ENCODE results near the gene CDH16. TPM values are rescaled to one million over a fixed set of nuclear protein-coding genes. Genes with fewer than 3 reads are reported as not detected.

CDH16 gene
- total and polyA plus RNA-seq, 2 of the 13 experiments (the other 11 are each of a cell fraction or from before 2014, with no cell fraction given) = 2.7 to 3.9 TPM

DNA sequence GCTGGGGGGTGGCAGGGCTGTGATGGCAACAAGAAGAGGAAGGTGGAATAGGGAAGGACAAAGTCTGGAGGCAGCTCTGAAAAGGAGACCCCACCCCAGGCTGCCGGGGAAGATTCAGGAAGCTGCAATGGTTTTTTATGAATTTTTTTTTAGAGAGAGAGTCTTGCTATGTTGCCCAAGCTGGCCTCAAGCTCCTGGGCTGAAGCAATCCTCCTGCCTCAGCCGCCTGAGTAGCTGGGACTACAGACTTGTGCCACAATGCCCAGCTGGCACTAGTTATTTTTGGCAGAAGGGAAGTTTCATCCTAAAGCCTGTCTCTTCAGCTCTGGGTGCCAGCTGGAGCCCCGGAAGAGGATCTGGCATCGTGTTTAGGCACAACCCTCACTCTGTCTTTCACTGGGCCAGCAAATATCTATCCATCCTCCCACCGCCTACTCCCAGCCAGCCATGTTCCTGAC is 41.0 kb upstream of the CDH16 start:
- BruUV-seq (replicated peaks) = no TSS peak
- Histone ChIP-seq H3K4me1 (ENCODE audit: insufficient read depth, low read length) (peaks cover 69% of the 10 kb centered on the region), H4K20me1 (ENCODE audit: insufficient read depth, low read length) (no peaks in the 10 kb centered on the region), H3K9me3 (ENCODE audit: low read length) (no peaks in the 10 kb centered on the region), H3K27ac (ENCODE audit: extremely low read length, insufficient read depth, low read length) (no peak overlapping the region), H3K4me3 (replicated peaks in 1 of 3; ENCODE audit: insufficient read depth in 1 of 3, low read depth in 2 of 3, low read length in 3 of 3) (no peak overlapping the region), H3K79me2 (ENCODE audit: insufficient read depth, low read length) (no peaks in the 10 kb centered on the region), H3K9ac (ENCODE audit: insufficient read depth, low read depth, low read length) (no peak overlapping the region), H3K4me2 (ENCODE audit: low read depth, low read length) (no peak overlapping the region), H2AFZ (ENCODE audit: low read length) (no peak overlapping the region), H3K27me3 (ENCODE audit: control insufficient read depth in 1 of 2, insufficient read depth in 2 of 2, low read length in 2 of 2) (0 out of 5 replicates have a peak, but pooled peaks cover 0 to 3% of the 10 kb centered on the region in 2 experiments), H3K36me3 (replicated peaks in 1 of 2; ENCODE audit: control insufficient read depth in 1 of 2, insufficient read depth in 2 of 2, low read length in 2 of 2) (no peaks in the 10 kb centered on the region)
- TF ChIP-seq, protein P1, sequence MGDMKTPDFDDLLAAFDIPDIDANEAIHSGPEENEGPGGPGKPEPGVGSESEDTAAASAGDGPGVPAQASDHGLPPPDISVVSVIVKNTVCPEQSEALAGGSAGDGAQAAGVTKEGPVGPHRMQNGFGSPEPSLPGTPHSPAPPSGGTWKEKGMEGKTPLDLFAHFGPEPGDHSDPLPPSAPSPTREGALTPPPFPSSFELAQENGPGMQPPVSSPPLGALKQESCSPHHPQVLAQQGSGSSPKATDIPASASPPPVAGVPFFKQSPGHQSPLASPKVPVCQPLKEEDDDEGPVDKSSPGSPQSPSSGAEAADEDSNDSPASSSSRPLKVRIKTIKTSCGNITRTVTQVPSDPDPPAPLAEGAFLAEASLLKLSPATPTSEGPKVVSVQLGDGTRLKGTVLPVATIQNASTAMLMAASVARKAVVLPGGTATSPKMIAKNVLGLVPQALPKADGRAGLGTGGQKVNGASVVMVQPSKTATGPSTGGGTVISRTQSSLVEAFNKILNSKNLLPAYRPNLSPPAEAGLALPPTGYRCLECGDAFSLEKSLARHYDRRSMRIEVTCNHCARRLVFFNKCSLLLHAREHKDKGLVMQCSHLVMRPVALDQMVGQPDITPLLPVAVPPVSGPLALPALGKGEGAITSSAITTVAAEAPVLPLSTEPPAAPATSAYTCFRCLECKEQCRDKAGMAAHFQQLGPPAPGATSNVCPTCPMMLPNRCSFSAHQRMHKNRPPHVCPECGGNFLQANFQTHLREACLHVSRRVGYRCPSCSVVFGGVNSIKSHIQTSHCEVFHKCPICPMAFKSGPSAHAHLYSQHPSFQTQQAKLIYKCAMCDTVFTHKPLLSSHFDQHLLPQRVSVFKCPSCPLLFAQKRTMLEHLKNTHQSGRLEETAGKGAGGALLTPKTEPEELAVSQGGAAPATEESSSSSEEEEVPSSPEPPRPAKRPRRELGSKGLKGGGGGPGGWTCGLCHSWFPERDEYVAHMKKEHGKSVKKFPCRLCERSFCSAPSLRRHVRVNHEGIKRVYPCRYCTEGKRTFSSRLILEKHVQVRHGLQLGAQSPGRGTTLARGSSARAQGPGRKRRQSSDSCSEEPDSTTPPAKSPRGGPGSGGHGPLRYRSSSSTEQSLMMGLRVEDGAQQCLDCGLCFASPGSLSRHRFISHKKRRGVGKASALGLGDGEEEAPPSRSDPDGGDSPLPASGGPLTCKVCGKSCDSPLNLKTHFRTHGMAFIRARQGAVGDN (CRISPR knock-in tag; IDR thresholded peaks at IDR 0.05) = 0 out of 2 replicates have a peak, but pooled peaks have one; percentile 6
- TF ChIP-seq, protein P2, sequence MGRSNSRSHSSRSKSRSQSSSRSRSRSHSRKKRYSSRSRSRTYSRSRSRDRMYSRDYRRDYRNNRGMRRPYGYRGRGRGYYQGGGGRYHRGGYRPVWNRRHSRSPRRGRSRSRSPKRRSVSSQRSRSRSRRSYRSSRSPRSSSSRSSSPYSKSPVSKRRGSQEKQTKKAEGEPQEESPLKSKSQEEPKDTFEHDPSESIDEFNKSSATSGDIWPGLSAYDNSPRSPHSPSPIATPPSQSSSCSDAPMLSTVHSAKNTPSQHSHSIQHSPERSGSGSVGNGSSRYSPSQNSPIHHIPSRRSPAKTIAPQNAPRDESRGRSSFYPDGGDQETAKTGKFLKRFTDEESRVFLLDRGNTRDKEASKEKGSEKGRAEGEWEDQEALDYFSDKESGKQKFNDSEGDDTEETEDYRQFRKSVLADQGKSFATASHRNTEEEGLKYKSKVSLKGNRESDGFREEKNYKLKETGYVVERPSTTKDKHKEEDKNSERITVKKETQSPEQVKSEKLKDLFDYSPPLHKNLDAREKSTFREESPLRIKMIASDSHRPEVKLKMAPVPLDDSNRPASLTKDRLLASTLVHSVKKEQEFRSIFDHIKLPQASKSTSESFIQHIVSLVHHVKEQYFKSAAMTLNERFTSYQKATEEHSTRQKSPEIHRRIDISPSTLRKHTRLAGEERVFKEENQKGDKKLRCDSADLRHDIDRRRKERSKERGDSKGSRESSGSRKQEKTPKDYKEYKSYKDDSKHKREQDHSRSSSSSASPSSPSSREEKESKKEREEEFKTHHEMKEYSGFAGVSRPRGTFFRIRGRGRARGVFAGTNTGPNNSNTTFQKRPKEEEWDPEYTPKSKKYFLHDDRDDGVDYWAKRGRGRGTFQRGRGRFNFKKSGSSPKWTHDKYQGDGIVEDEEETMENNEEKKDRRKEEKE (IDR thresholded peaks at IDR 0.05) = no peak
- no peak for TF ChIP-seq MTF2 (CRISPR knock-in tag; IDR thresholded peaks at IDR 0.05; ENCODE audit: borderline replicate concordance)
- ChIA-PET POLR2A (no interaction called here), CTCF (ENCODE audit: low intra/inter-chr PET ratio, low total read pairs) (interaction anchor here (0.7 kb wide), 1 partner anchor 12 kb away, joined by 3 read pairs; no protein-coding TSS in a partner anchor)
- FAIRE-seq (no peak), ATAC-seq (no peak), DNase-seq (ENCODE audit: low spot score) (no peak)
- 38% methylated on average over 5 of the region's 5 CpGs for WGBS (ENCODE audit: low lambda C conversion rate)
- intact Hi-C loops (cut with micrococcal nuclease; ENCODE audit: unreplicated experiment) (loop anchor here (5.0 to 10.0 kb wide), 2 partner anchors 55 to 198 kb away; partner anchors contain the start of genes FBXL8 and TRADD), in situ Hi-C loops (cut with HindIII; ENCODE audit: extremely low pct_ligation_motif_present, low pct_unique_long_range_greater_than_20kb) (no loop called here)

All from HepG2 (cell line).